ENCODE results near the gene PLCB3. TPM values are rescaled to one million over a fixed set of nuclear protein-coding genes. Genes with fewer than 3 reads are reported as not detected.

The PLCB3 gene
- total RNA-seq, 1 experiment from 2014 or later, result 69.0 TPM

GRCh38 chr11:64210301-64211020, 40.9 kb upstream of the PLCB3 start:
- H3K4me2 ChIP-seq (ENCODE audit: low read length), result no peak overlapping the region
- H3K9ac ChIP-seq (ENCODE audit: low read length), result no peak overlapping the region
- DNase-seq (no peak), ATAC-seq (no peak)
- intact Hi-C loops (cut with micrococcal nuclease), result no loop called here
- TF ChIP-seq EZH2 (IDR thresholded peaks at IDR 0.05; ENCODE audit: low read length, unreplicated experiment) (no peak), EZH2phosphoT487 (IDR thresholded peaks at IDR 0.05; ENCODE audit: borderline replicate concordance, low read length) (no peak), CTCF (conservative IDR thresholded peaks at IDR 0.05; ENCODE audit: low read depth, low read length) (no peak)
- no TSS peak for BruUV-seq (replicated peaks)
- H3K79me2 ChIP-seq (ENCODE audit: low read length), result no peaks in the 10 kb centered on the region
- no peaks in the 10 kb centered on the region for H4K20me1 ChIP-seq (ENCODE audit: low read length)
- H3F3A ChIP-seq (ENCODE audit: low read length, unreplicated experiment), result peaks cover 2% of the 10 kb centered on the region
- ChIA-PET CTCF (interaction anchor here (0.6 kb wide), 1 partner anchor 144 kb away, joined by 4 read pairs; no protein-coding TSS in a partner anchor), POLR2A (ENCODE audit: unreplicated experiment) (no interaction called here)
- H3K4me3 ChIP-seq (ENCODE audit: low read length), result no peak overlapping the region
- H3K9me2 ChIP-seq (replicated peaks; ENCODE audit: low read length), result no peaks in the 10 kb centered on the region
- no peaks in the 10 kb centered on the region for H3K9me3 ChIP-seq (ENCODE audit: low read length)
- peaks cover 17% of the 10 kb centered on the region; the same call in 1 of the 2 replicates for H3K36me3 ChIP-seq (ENCODE audit: low read depth, low read length)
- H3K4me1 ChIP-seq (ENCODE audit: insufficient read depth, low read length), result no peaks in the 10 kb centered on the region
- H2AFZ ChIP-seq (ENCODE audit: low read length), result no peak overlapping the region
- H3K27ac ChIP-seq (ENCODE audit: low read length), result no peak overlapping the region
- no peaks in the 10 kb centered on the region for H3K27me3 ChIP-seq (ENCODE audit: low read length)

GRCh38 chr11:64211181-64211872, 40.0 kb upstream of the PLCB3 start:
- no peaks in the 10 kb centered on the region for H3K4me1 ChIP-seq (ENCODE audit: insufficient read depth, low read length)
- no peak overlapping the region for H3K4me2 ChIP-seq (ENCODE audit: low read length)
- ChIA-PET POLR2A (ENCODE audit: unreplicated experiment) (no interaction called here), CTCF (interaction anchor here (0.6 kb wide), 1 partner anchor 144 kb away, joined by 4 read pairs; no protein-coding TSS in a partner anchor)
- H3K79me2 ChIP-seq (ENCODE audit: low read length), result no peaks in the 10 kb centered on the region
- peaks cover 8% of the 10 kb centered on the region; the same call in 1 of the 2 replicates for H3K36me3 ChIP-seq (ENCODE audit: low read depth, low read length)
- no TSS peak for BruUV-seq (replicated peaks)
- H3K27ac ChIP-seq (ENCODE audit: low read length), result no peak overlapping the region
- no peaks in the 10 kb centered on the region for H3K9me3 ChIP-seq (ENCODE audit: low read length)
- no peak for ATAC-seq
- no peak overlapping the region for H3K9ac ChIP-seq (ENCODE audit: low read length)
- no peak overlapping the region for H2AFZ ChIP-seq (ENCODE audit: low read length)
- no peak for TF ChIP-seq EZH2phosphoT487 (IDR thresholded peaks at IDR 0.05; ENCODE audit: borderline replicate concordance, low read length)
- no peak for TF ChIP-seq CTCF (conservative IDR thresholded peaks at IDR 0.05; ENCODE audit: low read depth, low read length)
- no peak for TF ChIP-seq EZH2 (IDR thresholded peaks at IDR 0.05; ENCODE audit: low read length, unreplicated experiment)
- no peak for DNase-seq
- H3F3A ChIP-seq (ENCODE audit: low read length, unreplicated experiment), result peaks cover 2% of the 10 kb centered on the region
- no peaks in the 10 kb centered on the region for H4K20me1 ChIP-seq (ENCODE audit: low read length)
- no peaks in the 10 kb centered on the region for H3K27me3 ChIP-seq (ENCODE audit: low read length)
- H3K4me3 ChIP-seq (ENCODE audit: low read length), result no peak overlapping the region
- intact Hi-C loops (cut with micrococcal nuclease), result no loop called here
- H3K9me2 ChIP-seq (replicated peaks; ENCODE audit: low read length), result no peaks in the 10 kb centered on the region

GRCh38 chr11:64216879-64217278, 34.5 kb upstream of the PLCB3 start:
- H3K79me2 ChIP-seq (ENCODE audit: low read length), result no peaks in the 10 kb centered on the region
- no peak for TF ChIP-seq EZH2phosphoT487 (IDR thresholded peaks at IDR 0.05; ENCODE audit: borderline replicate concordance, low read length)
- no peak for TF ChIP-seq EZH2 (IDR thresholded peaks at IDR 0.05; ENCODE audit: low read length, unreplicated experiment)
- peak; percentile 26; the same call in 1 of the 2 replicates for TF ChIP-seq CTCF (conservative IDR thresholded peaks at IDR 0.05; ENCODE audit: low read depth, low read length)
- intact Hi-C loops (cut with micrococcal nuclease), result no loop called here
- ATAC-seq (no peak), DNase-seq (no peak)
- H4K20me1 ChIP-seq (ENCODE audit: low read length), result no peaks in the 10 kb centered on the region
- H3K4me1 ChIP-seq (ENCODE audit: insufficient read depth, low read length), result no peaks in the 10 kb centered on the region
- BruUV-seq (replicated peaks), result no TSS peak
- H3K9me2 ChIP-seq (replicated peaks; ENCODE audit: low read length), result no peaks in the 10 kb centered on the region
- no peak overlapping the region for H3K4me3 ChIP-seq (ENCODE audit: low read length)
- no peaks in the 10 kb centered on the region for H3K27me3 ChIP-seq (ENCODE audit: low read length)
- H3K4me2 ChIP-seq (ENCODE audit: low read length), result no peak overlapping the region
- no peaks in the 10 kb centered on the region for H3K9me3 ChIP-seq (ENCODE audit: low read length)
- H2AFZ ChIP-seq (ENCODE audit: low read length), result no peak overlapping the region
- H3F3A ChIP-seq (ENCODE audit: low read length, unreplicated experiment), result peaks cover 2% of the 10 kb centered on the region
- H3K27ac ChIP-seq (ENCODE audit: low read length), result no peak overlapping the region
- no peak overlapping the region for H3K9ac ChIP-seq (ENCODE audit: low read length)
- ChIA-PET POLR2A (ENCODE audit: unreplicated experiment) (no interaction called here), CTCF (no interaction called here)
- H3K36me3 ChIP-seq (ENCODE audit: low read depth, low read length), result no peaks in the 10 kb centered on the region
